GM23338 (cell line): Measurements from ENCODE around the gene OGG1.

Experiments used
- CREB1 ChIP-seq: fragments of 250-450 bp; sonication (Bioruptor Pico); IDR thresholded peaks from 2 replicates; pipeline ENCODE4 v1.5.0; 2020; ENCODE audit warnings: low read depth, mild to moderate bottlenecking, moderate library complexity
- EZH2 ChIP-seq: fragments of 200-600 bp; sonication (generic); IDR thresholded peaks from one replicate; pipeline ENCODE4 v1.8.0; 2017; ENCODE audit warnings: antibody characterized with exemption, mild to moderate bottlenecking, low read depth; ENCODE audit not compliant: unreplicated experiment
- EZH2phosphoT487 ChIP-seq: fragments of 200-600 bp; sonication (generic); IDR thresholded peaks from one replicate; pipeline ENCODE4 v1.8.1; 2018; ENCODE audit warnings: antibody characterized with exemption; ENCODE audit not compliant: unreplicated experiment
- JUNB ChIP-seq: IDR thresholded peaks from one replicate; pipeline ENCODE4 v1.6.1; 2016; ENCODE audit warnings: antibody characterized with exemption; ENCODE audit not compliant: unreplicated experiment
- NANOG ChIP-seq: IDR thresholded peaks from 2 replicates; pipeline ENCODE4 v1.6.1; 2016; ENCODE audit warnings: antibody characterized with exemption, borderline replicate concordance
- POLR2AphosphoS5 ChIP-seq: IDR thresholded peaks from 2 replicates; pipeline ENCODE4 v1.6.1; 2016; ENCODE audit warnings: antibody characterized with exemption, low read depth
- ZNF114 ChIP-seq: fragments of 250-450 bp; sonication (Bioruptor Pico); IDR thresholded peaks from 2 replicates; pipeline ENCODE4 v1.5.0; 2020; ENCODE audit warnings: mild to moderate bottlenecking, moderate library complexity
- TF ChIP-seq, protein P1 (sequence below), 2 experiments: fragments of 200-600 bp in 1 of 2; sonication (generic) in 1 of 2; conservative IDR thresholded peaks; 2 replicates each; pipeline versions ENCODE4 v1.5.1 to v1.6.1; 2016 to 2017; ENCODE audit warnings: antibody characterized with exemption in 2 of 2, low read depth in 2 of 2, mild to moderate bottlenecking in 2 of 2, moderate library complexity in 1 of 2
- TF ChIP-seq, protein P2 (sequence below): IDR thresholded peaks from one replicate; pipeline ENCODE4 v1.6.1; 2018; ENCODE audit warnings: antibody characterized with exemption; ENCODE audit not compliant: unreplicated experiment

DNA sequence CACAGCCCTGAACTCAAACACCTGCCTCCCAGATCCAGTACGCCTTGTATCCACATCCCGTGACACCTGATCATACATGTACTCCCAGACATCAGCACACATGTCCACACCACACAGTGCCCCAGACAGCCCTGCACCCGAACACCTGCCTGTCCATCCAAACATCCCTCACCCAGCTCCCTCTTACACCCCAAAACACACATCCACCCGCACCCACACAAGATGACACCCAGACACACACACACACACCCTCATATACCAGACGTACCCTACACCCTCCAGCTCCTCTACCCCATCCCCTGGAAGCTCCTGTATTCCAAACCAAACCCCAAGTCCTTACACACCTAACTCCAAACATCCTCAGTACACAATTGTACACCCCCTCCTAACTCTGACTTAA is 19.3 kb downstream of the OGG1 start:
- TF ChIP-seq, protein P1, sequence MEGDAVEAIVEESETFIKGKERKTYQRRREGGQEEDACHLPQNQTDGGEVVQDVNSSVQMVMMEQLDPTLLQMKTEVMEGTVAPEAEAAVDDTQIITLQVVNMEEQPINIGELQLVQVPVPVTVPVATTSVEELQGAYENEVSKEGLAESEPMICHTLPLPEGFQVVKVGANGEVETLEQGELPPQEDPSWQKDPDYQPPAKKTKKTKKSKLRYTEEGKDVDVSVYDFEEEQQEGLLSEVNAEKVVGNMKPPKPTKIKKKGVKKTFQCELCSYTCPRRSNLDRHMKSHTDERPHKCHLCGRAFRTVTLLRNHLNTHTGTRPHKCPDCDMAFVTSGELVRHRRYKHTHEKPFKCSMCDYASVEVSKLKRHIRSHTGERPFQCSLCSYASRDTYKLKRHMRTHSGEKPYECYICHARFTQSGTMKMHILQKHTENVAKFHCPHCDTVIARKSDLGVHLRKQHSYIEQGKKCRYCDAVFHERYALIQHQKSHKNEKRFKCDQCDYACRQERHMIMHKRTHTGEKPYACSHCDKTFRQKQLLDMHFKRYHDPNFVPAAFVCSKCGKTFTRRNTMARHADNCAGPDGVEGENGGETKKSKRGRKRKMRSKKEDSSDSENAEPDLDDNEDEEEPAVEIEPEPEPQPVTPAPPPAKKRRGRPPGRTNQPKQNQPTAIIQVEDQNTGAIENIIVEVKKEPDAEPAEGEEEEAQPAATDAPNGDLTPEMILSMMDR (conservative IDR thresholded peaks at IDR 0.05; ENCODE audit: low read depth in 2 of 2): no peak
- TF ChIP-seq CREB1 (no peak), POLR2AphosphoS5 (no peak), EZH2 (no peak), EZH2phosphoT487 (no peak), JUNB (no peak), ZNF114 (CRISPR knock-in tag) (no peak), NANOG (no peak)
- TF ChIP-seq, protein P2, sequence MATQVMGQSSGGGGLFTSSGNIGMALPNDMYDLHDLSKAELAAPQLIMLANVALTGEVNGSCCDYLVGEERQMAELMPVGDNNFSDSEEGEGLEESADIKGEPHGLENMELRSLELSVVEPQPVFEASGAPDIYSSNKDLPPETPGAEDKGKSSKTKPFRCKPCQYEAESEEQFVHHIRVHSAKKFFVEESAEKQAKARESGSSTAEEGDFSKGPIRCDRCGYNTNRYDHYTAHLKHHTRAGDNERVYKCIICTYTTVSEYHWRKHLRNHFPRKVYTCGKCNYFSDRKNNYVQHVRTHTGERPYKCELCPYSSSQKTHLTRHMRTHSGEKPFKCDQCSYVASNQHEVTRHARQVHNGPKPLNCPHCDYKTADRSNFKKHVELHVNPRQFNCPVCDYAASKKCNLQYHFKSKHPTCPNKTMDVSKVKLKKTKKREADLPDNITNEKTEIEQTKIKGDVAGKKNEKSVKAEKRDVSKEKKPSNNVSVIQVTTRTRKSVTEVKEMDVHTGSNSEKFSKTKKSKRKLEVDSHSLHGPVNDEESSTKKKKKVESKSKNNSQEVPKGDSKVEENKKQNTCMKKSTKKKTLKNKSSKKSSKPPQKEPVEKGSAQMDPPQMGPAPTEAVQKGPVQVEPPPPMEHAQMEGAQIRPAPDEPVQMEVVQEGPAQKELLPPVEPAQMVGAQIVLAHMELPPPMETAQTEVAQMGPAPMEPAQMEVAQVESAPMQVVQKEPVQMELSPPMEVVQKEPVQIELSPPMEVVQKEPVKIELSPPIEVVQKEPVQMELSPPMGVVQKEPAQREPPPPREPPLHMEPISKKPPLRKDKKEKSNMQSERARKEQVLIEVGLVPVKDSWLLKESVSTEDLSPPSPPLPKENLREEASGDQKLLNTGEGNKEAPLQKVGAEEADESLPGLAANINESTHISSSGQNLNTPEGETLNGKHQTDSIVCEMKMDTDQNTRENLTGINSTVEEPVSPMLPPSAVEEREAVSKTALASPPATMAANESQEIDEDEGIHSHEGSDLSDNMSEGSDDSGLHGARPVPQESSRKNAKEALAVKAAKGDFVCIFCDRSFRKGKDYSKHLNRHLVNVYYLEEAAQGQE: no peak
